ENCODE measurements around the gene B4GALT7.

B4GALT7 gene

GRCh38 chr5:177592905-177593304 is 7.0 kb upstream of the B4GALT7 start:
- H3K9ac ChIP-seq (ENCODE audit: low read depth, low read length, poor library complexity), result no peak overlapping the region
- peaks cover 5% of the 10 kb centered on the region for H3K79me1 ChIP-seq (ENCODE audit: low read depth, low read length)
- no peak overlapping the region for H2AFZ ChIP-seq (ENCODE audit: low read length)
- H3K4me1 ChIP-seq (ENCODE audit: control insufficient read depth in 2 of 2, insufficient read depth in 1 of 2, low read depth in 1 of 2, low read length in 2 of 2), result peaks cover 3 to 4% of the 10 kb centered on the region in 2 donors
- no peak overlapping the region for H2BK120ac ChIP-seq (ENCODE audit: low read depth, low read length)
- no peak overlapping the region for H3K27ac ChIP-seq (replicated peaks; ENCODE audit: low read length)
- no peak overlapping the region for H3K23ac ChIP-seq (ENCODE audit: low read depth, low read length, poor library complexity)
- no peak overlapping the region for H2BK5ac ChIP-seq (ENCODE audit: low read length)
- H4K91ac ChIP-seq (ENCODE audit: low read depth, low read length, poor library complexity), result no peak overlapping the region
- H2BK12ac ChIP-seq (ENCODE audit: low read length), result no peak overlapping the region
- H2BK15ac ChIP-seq (ENCODE audit: low read length), result no peak overlapping the region
- no peak overlapping the region for H2AK5ac ChIP-seq (ENCODE audit: low read depth, low read length)
- no peak overlapping the region for H4K8ac ChIP-seq (ENCODE audit: low read depth, low read length)
- no peak for DNase-seq (ENCODE audit: low spot score)
- H3K27me3 ChIP-seq (ENCODE audit: control insufficient read depth in 3 of 3, insufficient read depth in 3 of 3, low read depth in 1 of 3, low read length in 3 of 3), result peaks cover 0 to 25% (median 0%) of the 10 kb centered on the region in 3 experiments
- H3K14ac ChIP-seq (ENCODE audit: low read length), result no peak overlapping the region
- no peaks in the 10 kb centered on the region for H3K9me3 ChIP-seq (replicated peaks in 1 of 2; ENCODE audit: control insufficient read depth in 2 of 2, insufficient read depth in 1 of 2, low read depth in 1 of 2, low read length in 2 of 2)
- H3K18ac ChIP-seq (ENCODE audit: low read length), result no peak overlapping the region
- no peak overlapping the region for H3K4ac ChIP-seq (ENCODE audit: low read length)
- H3K4me2 ChIP-seq (ENCODE audit: insufficient read depth, low read length, poor library complexity, severe bottlenecking), result peak overlapping the region; percentile 97
- peaks cover 29 to 39% of the 10 kb centered on the region in 2 donors for H3K36me3 ChIP-seq (replicated peaks in 1 of 2; ENCODE audit: control insufficient read depth in 2 of 2, insufficient read depth in 2 of 2, low read length in 2 of 2)
- no CpG with 5 or more reads among the region's 13 CpGs for WGBS, 2 donors (ENCODE audit: extremely low coverage in 2 of 2, insufficient read length in 2 of 2, insufficient replicate concordance in 1 of 2)
- H3K4me3 ChIP-seq (ENCODE audit: low read length in 2 of 2), result peak overlapping the region; percentile 85 to 99

GRCh38 chr5:177593511-177593910 is 6.4 kb upstream of the B4GALT7 start:
- Histone ChIP-seq H2BK15ac (ENCODE audit: low read length) (no peak overlapping the region), H3K36me3 (replicated peaks in 1 of 2; ENCODE audit: control insufficient read depth in 2 of 2, insufficient read depth in 2 of 2, low read length in 2 of 2) (peaks cover 29 to 39% of the 10 kb centered on the region in 2 donors), H3K79me1 (ENCODE audit: low read depth, low read length) (peaks cover 5% of the 10 kb centered on the region), H3K9ac (ENCODE audit: low read depth, low read length, poor library complexity) (no peak overlapping the region), H2AK5ac (ENCODE audit: low read depth, low read length) (no peak overlapping the region), H3K27ac (replicated peaks; ENCODE audit: low read length) (no peak overlapping the region), H3K4ac (ENCODE audit: low read length) (no peak overlapping the region), H2BK12ac (ENCODE audit: low read length) (no peak overlapping the region), H3K14ac (ENCODE audit: low read length) (no peak overlapping the region), H3K27me3 (ENCODE audit: control insufficient read depth in 3 of 3, insufficient read depth in 3 of 3, low read depth in 1 of 3, low read length in 3 of 3) (peaks cover 0 to 21% (median 0%) of the 10 kb centered on the region in 3 experiments), H3K4me1 (ENCODE audit: control insufficient read depth in 2 of 2, insufficient read depth in 1 of 2, low read depth in 1 of 2, low read length in 2 of 2) (peaks cover 3 to 4% of the 10 kb centered on the region in 2 donors), H2BK5ac (ENCODE audit: low read length) (no peak overlapping the region), H2AFZ (ENCODE audit: low read length) (no peak overlapping the region), H3K9me3 (replicated peaks in 1 of 2; ENCODE audit: control insufficient read depth in 2 of 2, insufficient read depth in 1 of 2, low read depth in 1 of 2, low read length in 2 of 2) (no peaks in the 10 kb centered on the region), H3K4me3 (ENCODE audit: low read length in 2 of 2) (peak overlapping the region; percentile 11 to 85), H4K91ac (ENCODE audit: low read depth, low read length, poor library complexity) (no peak overlapping the region), H3K23ac (ENCODE audit: low read depth, low read length, poor library complexity) (no peak overlapping the region), H3K4me2 (ENCODE audit: insufficient read depth, low read length, poor library complexity, severe bottlenecking) (no peak overlapping the region), H2BK120ac (ENCODE audit: low read depth, low read length) (no peak overlapping the region), H3K18ac (ENCODE audit: low read length) (no peak overlapping the region), H4K8ac (ENCODE audit: low read depth, low read length) (no peak overlapping the region)
- DNase-seq (ENCODE audit: low spot score), result no peak
- no CpG with 5 or more reads among the region's 3 CpGs for WGBS, 2 donors (ENCODE audit: extremely low coverage in 2 of 2, insufficient read length in 2 of 2, insufficient replicate concordance in 1 of 2)

GRCh38 chr5:177594071-177594470 is 5.9 kb upstream of the B4GALT7 start:
- peaks cover 5% of the 10 kb centered on the region for H3K79me1 ChIP-seq (ENCODE audit: low read depth, low read length)
- H2BK5ac ChIP-seq (ENCODE audit: low read length), result no peak overlapping the region
- WGBS, 2 donors (ENCODE audit: extremely low coverage in 2 of 2, insufficient read length in 2 of 2, insufficient replicate concordance in 1 of 2), result no CpG with 5 or more reads among the region's 8 CpGs
- H3K14ac ChIP-seq (ENCODE audit: low read length), result no peak overlapping the region
- no peak overlapping the region for H3K4ac ChIP-seq (ENCODE audit: low read length)
- H3K27ac ChIP-seq (replicated peaks; ENCODE audit: low read length), result no peak overlapping the region
- DNase-seq (ENCODE audit: low spot score), result no peak
- H3K4me3 ChIP-seq (ENCODE audit: low read length in 2 of 2), result no peak overlapping the region
- no peaks in the 10 kb centered on the region for H3K9me3 ChIP-seq (replicated peaks in 1 of 2; ENCODE audit: control insufficient read depth in 2 of 2, insufficient read depth in 1 of 2, low read depth in 1 of 2, low read length in 2 of 2)
- no peak overlapping the region for H2BK120ac ChIP-seq (ENCODE audit: low read depth, low read length)
- H4K8ac ChIP-seq (ENCODE audit: low read depth, low read length), result no peak overlapping the region
- H3K18ac ChIP-seq (ENCODE audit: low read length), result no peak overlapping the region
- H2BK15ac ChIP-seq (ENCODE audit: low read length), result no peak overlapping the region
- H3K4me2 ChIP-seq (ENCODE audit: insufficient read depth, low read length, poor library complexity, severe bottlenecking), result no peak overlapping the region
- peaks cover 0 to 15% (median 0%) of the 10 kb centered on the region in 3 experiments for H3K27me3 ChIP-seq (ENCODE audit: control insufficient read depth in 3 of 3, insufficient read depth in 3 of 3, low read depth in 1 of 3, low read length in 3 of 3)
- H3K4me1 ChIP-seq (ENCODE audit: control insufficient read depth in 2 of 2, insufficient read depth in 1 of 2, low read depth in 1 of 2, low read length in 2 of 2), result peaks cover 3 to 4% of the 10 kb centered on the region in 2 donors
- no peak overlapping the region for H3K9ac ChIP-seq (ENCODE audit: low read depth, low read length, poor library complexity)
- H2AFZ ChIP-seq (ENCODE audit: low read length), result no peak overlapping the region
- peaks cover 29 to 39% of the 10 kb centered on the region in 2 donors for H3K36me3 ChIP-seq (replicated peaks in 1 of 2; ENCODE audit: control insufficient read depth in 2 of 2, insufficient read depth in 2 of 2, low read length in 2 of 2)
- H2AK5ac ChIP-seq (ENCODE audit: low read depth, low read length), result no peak overlapping the region
- no peak overlapping the region for H4K91ac ChIP-seq (ENCODE audit: low read depth, low read length, poor library complexity)
- no peak overlapping the region for H2BK12ac ChIP-seq (ENCODE audit: low read length)
- no peak overlapping the region for H3K23ac ChIP-seq (ENCODE audit: low read depth, low read length, poor library complexity)

- no peak overlapping the region for H2BK5ac ChIP-seq (ENCODE audit: low read length)
- no peak overlapping the region for H2BK15ac ChIP-seq (ENCODE audit: low read length)
Observed at GRCh38 chr5:177595026-177595585, 4.8 kb upstream of the B4GALT7 start.

More at GRCh38 chr5:177595026-177595585, 4.8 kb upstream of the B4GALT7 start:
- Histone ChIP-seq H3K36me3 (replicated peaks in 1 of 2; ENCODE audit: control insufficient read depth in 2 of 2, insufficient read depth in 2 of 2, low read length in 2 of 2) (peaks cover 29 to 39% of the 10 kb centered on the region in 2 donors), H3K14ac (ENCODE audit: low read length) (no peak overlapping the region), H3K9ac (ENCODE audit: low read depth, low read length, poor library complexity) (no peak overlapping the region), H4K91ac (ENCODE audit: low read depth, low read length, poor library complexity) (no peak overlapping the region), H3K9me3 (replicated peaks in 1 of 2; ENCODE audit: control insufficient read depth in 2 of 2, insufficient read depth in 1 of 2, low read depth in 1 of 2, low read length in 2 of 2) (no peaks in the 10 kb centered on the region), H2BK120ac (ENCODE audit: low read depth, low read length) (no peak overlapping the region), H2AK5ac (ENCODE audit: low read depth, low read length) (no peak overlapping the region), H3K18ac (ENCODE audit: low read length) (no peak overlapping the region), H3K27ac (replicated peaks; ENCODE audit: low read length) (no peak overlapping the region), H3K4me3 (ENCODE audit: low read length in 2 of 2) (peak overlapping the region in 1 of 2 donors; percentile 9), H3K23ac (ENCODE audit: low read depth, low read length, poor library complexity) (no peak overlapping the region), H3K4me2 (ENCODE audit: insufficient read depth, low read length, poor library complexity, severe bottlenecking) (no peak overlapping the region), H4K8ac (ENCODE audit: low read depth, low read length) (no peak overlapping the region), H2AFZ (ENCODE audit: low read length) (no peak overlapping the region), H3K79me1 (ENCODE audit: low read depth, low read length) (peaks cover 5% of the 10 kb centered on the region), H3K4me1 (ENCODE audit: control insufficient read depth in 2 of 2, insufficient read depth in 1 of 2, low read depth in 1 of 2, low read length in 2 of 2) (peaks cover 3 to 4% of the 10 kb centered on the region in 2 donors), H2BK12ac (ENCODE audit: low read length) (no peak overlapping the region), H3K27me3 (ENCODE audit: control insufficient read depth in 3 of 3, insufficient read depth in 3 of 3, low read depth in 1 of 3, low read length in 3 of 3) (peaks cover 0 to 7% (median 0%) of the 10 kb centered on the region in 3 experiments), H3K4ac (ENCODE audit: low read length) (no peak overlapping the region)
- WGBS, 2 donors (ENCODE audit: extremely low coverage in 2 of 2, insufficient read length in 2 of 2, insufficient replicate concordance in 1 of 2), result no CpG with 5 or more reads among the region's 8 CpGs
- DNase-seq (ENCODE audit: low spot score), result no peak

Data from neuronal stem cell (in vitro differentiated cells).